Epithelial cell of prostate (primary cell): ENCODE results near the gene BAIAP2L2.
"Not testable (repeated sequence)": the region's sequence is repeated elsewhere in the genome, so short reads cannot be mapped to it uniquely, and the experiment has no call there.

Source experiments
- DNase-seq: peaks from one replicate; pipeline ENCODE4 v3.0.0-alpha.2; 2011; ENCODE audit warnings: low read depth, low spot score
- H3K27ac ChIP-seq: fragments of 450-650 bp; 2 replicates; pipeline ENCODE4 v1.5.1; 2017; ENCODE audit warnings: mild to moderate bottlenecking

The BAIAP2L2 gene

DNA sequence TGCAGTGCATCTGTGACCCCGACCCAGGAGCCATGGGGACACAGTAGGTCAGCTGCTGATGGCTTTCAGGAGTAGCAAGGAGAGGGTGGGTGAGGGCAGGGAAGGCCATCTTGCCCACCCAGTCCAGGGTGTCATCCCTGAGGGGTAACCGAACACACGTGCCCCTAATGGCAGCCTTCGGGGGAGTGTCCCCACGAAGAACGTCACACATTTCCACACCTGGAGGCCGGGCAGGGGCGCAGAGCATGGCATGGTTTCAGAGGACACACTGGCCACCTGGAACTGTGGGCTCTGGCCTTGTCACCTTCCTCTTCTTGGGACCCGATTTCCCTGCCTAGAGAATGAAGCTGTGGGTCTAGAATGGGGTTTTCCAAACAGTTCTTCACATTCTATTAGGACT is 19.4 kb upstream of the BAIAP2L2 start:
- no peak for DNase-seq
- no peak overlapping the region for H3K27ac ChIP-seq

DNA sequence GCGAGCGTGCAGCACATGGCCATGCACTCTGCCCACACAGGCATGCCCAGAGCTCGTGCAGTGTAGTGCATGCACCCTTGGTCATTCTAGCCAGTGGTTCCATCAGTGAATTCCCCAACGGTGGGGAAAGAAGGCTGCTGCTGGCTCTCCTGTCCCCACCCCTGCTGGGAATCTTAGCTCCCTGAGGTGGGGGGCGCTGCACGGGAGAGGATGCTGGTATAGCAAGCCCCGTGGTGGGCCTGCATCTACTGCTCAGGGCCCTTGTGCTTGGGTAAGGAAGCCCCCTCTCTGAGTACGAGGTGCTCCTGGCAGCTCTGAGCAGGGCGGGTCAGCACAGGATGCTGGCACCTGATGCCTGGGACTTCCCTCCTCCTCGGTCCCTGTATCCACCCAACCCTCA is 18.5 kb upstream of the BAIAP2L2 start:
- no peak for DNase-seq
- H3K27ac ChIP-seq: no peak overlapping the region

GRCh38 chr22:38127869-38128268 is 17.4 kb upstream of the BAIAP2L2 start:
- DNase-seq: no peak
- H3K27ac ChIP-seq: no peak overlapping the region

- no peak for DNase-seq
- H3K27ac ChIP-seq: no peak overlapping the region
Measured at GRCh38 chr22:38126928-38127668, 16.6 kb upstream of the BAIAP2L2 start.

DNA sequence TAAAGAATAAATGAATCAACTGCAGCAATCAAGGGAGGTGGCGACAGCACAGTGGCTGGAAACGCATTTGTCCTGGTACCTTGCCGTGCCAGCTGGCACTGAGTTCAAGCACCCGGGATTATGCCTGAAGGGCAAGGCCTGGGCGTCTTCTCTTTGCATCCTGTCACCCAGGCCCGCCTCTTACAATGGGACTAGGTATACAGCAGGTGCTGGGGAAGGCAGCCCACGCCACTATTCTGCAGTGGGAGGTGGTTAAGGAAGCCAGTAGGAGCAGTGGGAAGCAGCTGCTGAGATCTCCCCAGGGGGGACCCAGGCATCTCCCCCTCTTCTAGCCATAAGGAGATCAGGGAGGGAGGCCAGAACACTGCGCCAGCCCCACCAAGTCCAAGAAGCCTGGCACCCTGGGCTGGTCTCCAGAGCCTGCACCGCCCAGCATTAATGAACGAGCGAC is 15.3 kb upstream of the BAIAP2L2 start:
- no peak for DNase-seq
- H3K27ac ChIP-seq: no peak overlapping the region

- H3K27ac ChIP-seq: no peak overlapping the region
- no peak for DNase-seq
Measured at GRCh38 chr22:38125038-38125610, 14.6 kb upstream of the BAIAP2L2 start.

DNA sequence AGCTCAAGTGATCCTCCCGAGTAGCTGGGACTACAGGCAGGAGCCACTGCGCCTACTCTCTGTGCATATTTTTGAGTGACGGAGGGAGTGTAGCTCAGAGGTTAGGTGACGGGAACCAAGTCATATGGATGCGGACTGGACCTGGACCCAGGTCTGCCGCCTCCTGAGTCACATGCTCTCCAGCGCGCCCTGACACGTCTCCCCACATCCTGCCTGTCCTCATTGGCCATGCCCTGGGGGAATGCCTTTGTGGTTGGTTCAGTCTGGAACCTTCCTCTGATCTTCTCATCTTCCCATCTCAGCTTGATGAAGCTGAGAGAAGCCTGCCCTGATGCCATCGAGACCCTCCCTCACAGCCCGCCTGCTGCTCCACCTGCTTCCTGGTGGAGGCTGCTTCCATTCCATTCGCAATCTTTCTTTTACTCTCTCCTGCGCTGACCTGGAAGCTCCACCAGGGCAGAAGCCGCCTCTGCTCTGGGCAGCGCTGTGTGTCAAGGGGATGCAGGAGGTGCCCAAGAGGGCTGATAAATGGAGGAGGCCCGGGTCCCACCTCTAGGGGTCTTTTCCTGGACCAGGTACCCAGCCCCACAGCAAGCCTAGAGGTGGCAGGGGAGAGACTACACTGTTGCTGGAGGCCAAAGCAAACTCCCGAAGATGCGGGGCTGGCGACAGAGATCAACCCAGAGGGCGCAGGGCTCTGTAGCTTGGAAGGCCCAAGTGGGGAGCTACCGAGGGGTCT is 13.9 kb upstream of the BAIAP2L2 start:
- peak; percentile 61 for DNase-seq
- peak overlapping the region; percentile 24 for H3K27ac ChIP-seq

DNA sequence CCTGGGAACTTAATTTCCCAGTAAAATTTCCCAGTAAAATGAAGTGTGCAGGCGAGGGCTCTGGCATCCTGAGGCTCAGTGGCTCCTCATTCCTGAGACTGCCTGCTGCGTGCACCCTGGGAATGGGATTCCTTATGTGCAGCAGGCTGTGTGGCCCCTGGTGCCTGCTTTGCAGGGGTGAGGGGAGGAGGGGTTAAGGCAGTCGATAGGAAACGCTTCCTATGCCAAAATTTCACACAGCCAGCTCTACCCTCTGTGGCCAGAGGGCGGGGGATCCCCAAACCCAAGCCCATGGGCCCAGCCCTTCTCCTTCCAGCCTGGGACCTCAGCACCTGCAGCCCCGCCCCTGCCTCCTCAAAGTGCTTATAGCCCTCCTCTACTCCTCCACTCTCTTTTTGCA is 12.1 kb upstream of the BAIAP2L2 start:
- no peak for DNase-seq
- H3K27ac ChIP-seq: no peak overlapping the region

GRCh38 chr22:38120359-38121110 is 10.1 kb upstream of the BAIAP2L2 start:
- no peak overlapping the region for H3K27ac ChIP-seq
- DNase-seq: no peak

DNA sequence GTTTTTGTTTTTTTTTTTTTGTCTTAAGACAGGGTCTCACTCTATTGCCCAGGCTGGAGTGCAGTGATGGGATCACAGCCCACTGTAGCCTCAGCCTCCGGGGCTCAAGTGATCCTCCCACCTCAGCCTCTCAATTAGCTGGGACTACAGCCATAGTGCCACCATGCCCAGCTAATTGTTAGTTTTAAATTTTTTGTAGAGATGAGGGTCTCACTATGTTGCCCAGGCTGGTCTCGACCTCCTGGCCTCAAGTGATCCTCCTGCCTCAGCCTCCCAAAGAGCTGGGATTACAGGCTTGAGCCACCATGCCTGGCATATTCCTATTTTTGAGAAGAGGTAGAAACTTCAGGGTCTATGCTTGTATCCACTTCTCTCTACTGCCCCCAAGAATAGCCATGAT is 8.3 kb upstream of the BAIAP2L2 start:
- DNase-seq, H3K27ac ChIP-seq: not testable (repeated sequence)

- H3K27ac ChIP-seq: no peak overlapping the region
- no peak for DNase-seq
Measured at GRCh38 chr22:38118182-38118581, 7.7 kb upstream of the BAIAP2L2 start.

- H3K27ac ChIP-seq, DNase-seq: not testable (repeated sequence)
Measured at GRCh38 chr22:38117556-38117955, 7.1 kb upstream of the BAIAP2L2 start.

DNA sequence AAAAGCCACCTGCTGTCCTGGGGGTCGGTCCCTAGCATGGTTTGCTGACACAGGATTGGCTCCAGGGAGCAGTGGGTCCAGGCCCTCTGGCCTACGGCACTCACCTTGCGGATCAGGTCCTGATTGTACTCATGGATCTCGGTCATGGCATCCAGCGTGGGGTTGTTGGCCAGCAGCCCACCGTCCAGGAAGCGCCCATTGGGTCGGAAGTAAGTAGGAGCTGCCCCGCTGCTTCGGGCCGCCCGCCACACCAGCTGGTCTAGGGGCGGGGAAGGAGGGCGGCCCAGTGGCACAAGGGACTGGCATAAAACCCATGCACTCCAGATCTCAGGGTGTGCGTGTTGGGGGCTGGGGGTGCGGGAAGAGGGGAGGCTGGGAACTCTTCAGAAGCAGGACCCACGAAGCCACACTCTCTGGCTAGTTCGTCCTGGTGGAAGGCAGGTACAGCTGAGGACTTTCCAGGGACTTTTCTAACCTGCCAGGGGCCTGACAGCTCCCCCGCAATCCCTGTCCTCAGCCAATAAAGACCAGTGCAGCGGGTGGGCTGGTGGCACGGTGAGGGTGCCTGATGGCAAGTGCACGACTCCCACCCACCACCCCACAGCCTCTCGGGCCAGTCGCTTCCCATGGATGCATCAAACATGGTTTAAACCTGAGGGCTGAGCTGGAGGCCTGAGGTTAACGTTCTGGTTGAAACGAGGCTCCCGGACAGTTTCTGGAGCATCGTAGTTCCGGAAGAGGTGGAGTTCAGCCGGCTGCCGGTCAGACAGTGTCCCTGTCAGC is 5.1 kb upstream of the BAIAP2L2 start:
- no peak for DNase-seq
- H3K27ac ChIP-seq: no peak overlapping the region

DNA sequence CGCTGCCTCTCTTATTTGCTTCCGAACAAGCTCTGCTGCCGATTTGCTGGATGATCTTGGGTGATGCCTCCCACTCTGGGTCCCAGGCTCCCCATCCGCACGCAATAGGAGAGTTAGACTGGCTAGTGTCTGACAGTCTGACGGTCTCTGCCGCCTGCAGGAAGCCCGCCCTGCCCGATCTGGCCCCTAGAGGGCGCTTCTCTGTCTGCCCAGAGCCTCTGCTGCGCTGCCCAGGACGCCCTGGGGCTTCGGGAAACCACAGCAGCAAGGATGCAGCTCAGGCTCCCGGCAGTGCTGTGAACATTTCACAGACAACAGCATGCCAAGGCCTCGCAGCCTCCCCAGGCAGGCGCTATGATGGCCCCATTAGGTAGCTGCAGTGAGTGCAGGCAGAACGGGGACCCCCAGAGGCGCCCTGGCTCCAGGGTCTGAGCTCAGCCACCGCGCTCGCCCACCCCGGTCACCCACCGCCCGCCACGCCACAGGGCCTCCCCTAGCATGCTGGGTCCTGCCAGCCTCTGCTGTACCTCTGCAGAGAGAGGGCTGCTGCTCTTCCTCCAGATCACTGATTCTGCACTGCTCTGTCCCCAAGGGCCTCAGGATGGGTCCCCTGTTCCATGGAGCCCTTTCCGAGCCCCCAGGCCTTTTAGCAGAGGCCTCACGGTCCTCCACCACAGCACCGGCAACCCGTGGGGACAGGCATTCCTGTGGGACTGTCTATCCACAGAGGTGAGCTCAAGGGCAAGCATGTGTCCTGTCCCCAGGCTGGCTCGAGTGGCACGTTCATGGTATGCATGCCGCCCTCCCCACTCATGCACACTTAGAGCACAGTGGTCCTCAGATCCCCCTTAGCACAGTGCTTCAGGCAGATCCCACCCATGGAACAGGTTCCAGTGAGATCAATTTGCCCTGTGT is 4.3 kb upstream of the BAIAP2L2 start:
- peak; percentile 16 for DNase-seq
- no peak overlapping the region for H3K27ac ChIP-seq

GRCh38 chr22:38112381-38112780 is 1.9 kb upstream of the BAIAP2L2 start:
- DNase-seq: no peak
- no peak overlapping the region for H3K27ac ChIP-seq

GRCh38 chr22:38111925-38112355 is 1.5 kb upstream of the BAIAP2L2 start:
- no peak for DNase-seq
- H3K27ac ChIP-seq: no peak overlapping the region

- no peak overlapping the region for H3K27ac ChIP-seq
- no peak for DNase-seq
Measured at GRCh38 chr22:38110863-38111852, 674 bp upstream of the BAIAP2L2 start.
